ENCODE results near the gene MLANA. TPM values are rescaled to one million over a fixed set of nuclear protein-coding genes. Genes with fewer than 3 reads are reported as not detected.

Gene MLANA
- total RNA-seq, 4 donors from 2014 or later: 6.3 to 20.1 (median 12.3) TPM

- 93 to 95% methylated on average over 5 of the region's 5 CpGs for WGBS, 2 donors
- DNase-seq (ENCODE audit: low spot score in 2 of 2): no peak
- H3K4me3 ChIP-seq (ENCODE audit: low read depth, poor library complexity, severe bottlenecking): no peak overlapping the region
- intact Hi-C loops (cut with DNase I; ENCODE audit: low total_unique reads): no loop called here
- TF ChIP-seq CTCF (IDR thresholded peaks at IDR 0.05) (no peak), POLR2A (IDR thresholded peaks at IDR 0.05) (no peak)
Observed at GRCh38 chr9:5897851-5898250, 7.2 kb downstream of the MLANA start.

- DNase-seq (ENCODE audit: low spot score in 2 of 2): no peak
- TF ChIP-seq POLR2A (IDR thresholded peaks at IDR 0.05): no peak
- no peak for TF ChIP-seq CTCF (IDR thresholded peaks at IDR 0.05)
- intact Hi-C loops (cut with DNase I; ENCODE audit: low total_unique reads): no loop called here
- 72 to 76% methylated on average over 2 of the region's 2 CpGs for WGBS, 2 donors
- H3K4me3 ChIP-seq (ENCODE audit: low read depth, poor library complexity, severe bottlenecking): no peak overlapping the region
Observed at GRCh38 chr9:5899292-5899691, 8.6 kb downstream of the MLANA start.

- no peak overlapping the region for H3K4me3 ChIP-seq (ENCODE audit: low read depth, poor library complexity, severe bottlenecking)
- TF ChIP-seq CTCF (IDR thresholded peaks at IDR 0.05): no peak
- no peak for TF ChIP-seq POLR2A (IDR thresholded peaks at IDR 0.05)
- intact Hi-C loops (cut with DNase I; ENCODE audit: low total_unique reads): no loop called here
- no peak for DNase-seq (ENCODE audit: low spot score in 2 of 2)
Observed at GRCh38 chr9:5900622-5901021, 9.9 kb downstream of the MLANA start.

DNA sequence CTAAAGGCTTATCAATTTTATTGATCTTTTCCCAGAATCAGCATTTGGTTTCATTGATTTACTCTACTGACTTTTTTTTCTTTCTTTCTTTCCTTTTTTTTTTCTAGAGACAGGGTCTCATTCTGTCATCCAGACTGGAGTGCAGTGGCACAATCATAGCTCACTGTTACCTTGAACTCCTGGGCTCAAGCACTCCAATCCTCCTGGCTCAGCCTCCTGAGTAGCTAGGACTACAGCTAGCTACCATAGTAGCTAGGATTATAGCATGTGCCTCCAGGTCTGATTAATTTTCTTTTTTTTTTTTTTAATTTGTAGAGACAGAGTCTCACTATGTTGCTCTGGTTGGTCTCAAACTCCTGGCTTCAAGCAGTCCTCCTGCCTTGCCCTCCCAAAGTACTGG is 11.7 kb downstream of the MLANA start:
- TF ChIP-seq POLR2A (IDR thresholded peaks at IDR 0.05) (no peak), CTCF (IDR thresholded peaks at IDR 0.05) (no peak)
- no peak overlapping the region for H3K4me3 ChIP-seq (ENCODE audit: low read depth, poor library complexity, severe bottlenecking)
- DNase-seq (ENCODE audit: low spot score in 2 of 2): no peak
- intact Hi-C loops (cut with DNase I; ENCODE audit: low total_unique reads): no loop called here

DNA sequence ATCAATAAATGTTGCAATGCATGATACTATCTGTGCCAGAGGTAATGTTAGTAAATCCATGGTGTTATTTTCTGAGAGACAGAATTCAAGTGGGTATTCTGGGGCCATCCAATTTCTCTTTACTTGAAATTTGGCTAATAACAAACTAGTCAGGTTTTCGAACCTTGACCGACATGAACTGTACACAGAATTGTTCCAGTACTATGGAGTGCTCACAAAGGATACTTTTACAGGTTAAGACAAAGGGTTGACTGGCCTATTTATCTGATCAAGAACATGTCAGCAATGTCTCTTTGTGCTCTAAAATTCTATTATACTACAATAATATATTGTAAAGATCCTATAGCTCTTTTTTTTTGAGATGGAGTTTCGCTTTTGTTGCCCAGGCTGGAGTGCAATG is 18.2 kb downstream of the MLANA start:
- TF ChIP-seq POLR2A (IDR thresholded peaks at IDR 0.05): no peak
- TF ChIP-seq CTCF (IDR thresholded peaks at IDR 0.05): no peak

DNA sequence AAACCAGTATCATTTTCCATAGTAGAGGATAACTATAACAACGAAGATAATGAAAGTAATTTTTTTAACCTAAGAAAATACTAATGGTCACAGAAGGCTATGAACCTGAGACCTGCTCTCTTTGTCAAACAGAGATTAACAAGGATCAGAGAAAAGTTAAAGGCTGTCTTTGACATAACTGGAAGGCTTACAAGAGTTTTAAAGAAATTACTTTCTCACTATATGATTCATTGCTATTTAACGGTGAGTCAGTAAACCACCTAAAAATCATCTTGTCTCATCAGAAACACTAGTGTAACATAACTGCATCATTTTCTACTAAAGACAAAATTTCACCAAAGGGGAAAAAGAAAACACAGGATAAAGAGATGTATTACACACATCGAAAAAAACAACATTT is 19.3 kb downstream of the MLANA start:
- intact Hi-C loops (cut with DNase I; ENCODE audit: low total_unique reads): no loop called here
- TF ChIP-seq POLR2A (IDR thresholded peaks at IDR 0.05): no peak
- no peak for TF ChIP-seq CTCF (IDR thresholded peaks at IDR 0.05)
- WGBS, 2 donors: 88 to 91% methylated on average over 3 of the region's 3 CpGs

More for the DNA sequence above, 18.2 kb downstream of the MLANA start:
- no peak for DNase-seq (ENCODE audit: low spot score in 2 of 2)
- intact Hi-C loops (cut with DNase I; ENCODE audit: low total_unique reads): no loop called here
- 93 to 98% methylated on average over 3 of the region's 3 CpGs for WGBS, 2 donors
- no peak overlapping the region for H3K4me3 ChIP-seq (ENCODE audit: low read depth, poor library complexity, severe bottlenecking)

More for the DNA sequence above, 19.3 kb downstream of the MLANA start:
- H3K4me3 ChIP-seq (ENCODE audit: low read depth, poor library complexity, severe bottlenecking): no peak overlapping the region
- DNase-seq (ENCODE audit: low spot score in 2 of 2): no peak

All from lower leg skin (tissue), 4 donors.